SKM-1 (cell line): Measurements from ENCODE around the gene ZNF674.
"Not testable (repeated sequence)": the region's sequence is repeated elsewhere in the genome, so short reads cannot be mapped to it uniquely, and the experiment has no call there.

Experiments
- DNase-seq: peaks from one replicate; lab custom pipeline; 2025; ENCODE audit not compliant: unreplicated experiment; lab: John Stamatoyannopoulos, UW

Gene ZNF674

GRCh38 chrX:46478634-46479033, 66.6 kb downstream of the ZNF674 start:
- DNase-seq: not testable (repeated sequence)

GRCh38 chrX:46477435-46477834, 67.8 kb downstream of the ZNF674 start:
- no peak for DNase-seq

- DNase-seq: no peak
These were observed 80.0 kb downstream of the ZNF674 start for GRCh38 chrX:46465203-46465602.

GRCh38 chrX:46463682-46464081, 81.5 kb downstream of the ZNF674 start:
- DNase-seq: no peak

GRCh38 chrX:46461660-46462191, 83.5 kb downstream of the ZNF674 start:
- DNase-seq: no peak

GRCh38 chrX:46460801-46461659, 84.2 kb downstream of the ZNF674 start:
- not testable (repeated sequence) for DNase-seq

GRCh38 chrX:46459603-46460002, 85.6 kb downstream of the ZNF674 start:
- no peak for DNase-seq

- DNase-seq: no peak
These were observed 88.9 kb downstream of the ZNF674 start for GRCh38 chrX:46456125-46456922.
